C4-2B (cell line): ENCODE results near the gene DTD2.

Source experiments
- H3K27ac ChIP-seq: fragments of 450-650 bp; 2 replicates; pipeline ENCODE4 v1.5.1; 2017
- ZFX ChIP-seq: fragments of 450-650 bp; IDR thresholded peaks from 2 replicates; pipeline ENCODE4 v1.6.1; 2017
- TF ChIP-seq, protein P1 (sequence below): fragments of 450-650 bp; conservative IDR thresholded peaks from 2 replicates; pipeline ENCODE4 v1.5.1; 2017; ENCODE audit warnings: mild to moderate bottlenecking

DTD2 gene

DNA sequence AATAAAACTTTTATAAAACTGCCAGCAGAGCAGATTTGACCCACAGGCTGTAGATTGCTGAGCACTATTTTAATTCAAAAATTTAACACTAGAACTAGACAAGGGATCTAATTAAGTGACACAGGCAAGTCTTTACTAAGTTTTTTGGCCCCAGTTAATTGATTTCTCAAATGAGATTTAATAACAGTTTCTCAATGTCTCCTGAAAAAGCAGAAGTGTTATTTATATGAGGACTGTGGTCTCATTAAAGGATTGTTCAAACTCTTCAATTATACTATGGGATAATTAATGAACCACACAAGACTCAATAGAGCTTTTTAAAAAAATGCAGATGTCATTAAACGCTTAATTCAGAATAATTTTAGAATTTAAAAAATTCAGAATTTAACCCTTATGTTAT lies 38.9 kb downstream of the DTD2 start:
- H3K27ac ChIP-seq: no peak overlapping the region
- no peak for TF ChIP-seq ZFX
- TF ChIP-seq, protein P1, sequence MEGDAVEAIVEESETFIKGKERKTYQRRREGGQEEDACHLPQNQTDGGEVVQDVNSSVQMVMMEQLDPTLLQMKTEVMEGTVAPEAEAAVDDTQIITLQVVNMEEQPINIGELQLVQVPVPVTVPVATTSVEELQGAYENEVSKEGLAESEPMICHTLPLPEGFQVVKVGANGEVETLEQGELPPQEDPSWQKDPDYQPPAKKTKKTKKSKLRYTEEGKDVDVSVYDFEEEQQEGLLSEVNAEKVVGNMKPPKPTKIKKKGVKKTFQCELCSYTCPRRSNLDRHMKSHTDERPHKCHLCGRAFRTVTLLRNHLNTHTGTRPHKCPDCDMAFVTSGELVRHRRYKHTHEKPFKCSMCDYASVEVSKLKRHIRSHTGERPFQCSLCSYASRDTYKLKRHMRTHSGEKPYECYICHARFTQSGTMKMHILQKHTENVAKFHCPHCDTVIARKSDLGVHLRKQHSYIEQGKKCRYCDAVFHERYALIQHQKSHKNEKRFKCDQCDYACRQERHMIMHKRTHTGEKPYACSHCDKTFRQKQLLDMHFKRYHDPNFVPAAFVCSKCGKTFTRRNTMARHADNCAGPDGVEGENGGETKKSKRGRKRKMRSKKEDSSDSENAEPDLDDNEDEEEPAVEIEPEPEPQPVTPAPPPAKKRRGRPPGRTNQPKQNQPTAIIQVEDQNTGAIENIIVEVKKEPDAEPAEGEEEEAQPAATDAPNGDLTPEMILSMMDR: no peak

DNA sequence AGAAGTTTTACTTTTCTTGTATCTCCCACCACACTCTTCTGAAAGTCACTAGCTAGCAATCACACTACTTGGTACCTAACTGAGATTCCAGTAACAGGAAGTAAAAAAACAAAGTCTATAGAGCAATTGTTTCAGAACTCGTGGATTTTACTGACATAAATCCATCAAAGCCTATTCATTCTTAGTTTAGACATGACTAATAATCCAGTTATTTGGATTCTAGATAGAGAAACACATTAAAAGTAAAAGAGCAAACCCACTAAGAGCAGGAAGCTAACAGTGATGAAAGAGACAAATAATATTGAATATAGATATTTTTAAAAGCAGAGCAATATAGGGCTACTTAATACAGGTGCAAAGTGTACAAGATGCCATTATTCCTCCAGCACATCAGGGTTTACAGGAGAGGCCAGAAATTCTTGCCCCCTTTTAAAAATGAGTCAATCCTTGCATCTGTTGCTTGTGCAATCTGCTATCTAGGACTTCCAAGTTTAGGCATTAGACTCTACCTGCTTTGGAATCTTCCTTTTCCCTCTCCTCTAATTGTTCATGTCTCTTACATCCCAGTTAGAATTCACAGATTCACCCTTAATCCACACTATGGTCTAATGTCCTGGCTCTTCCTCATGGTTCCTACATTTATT lies 43.0 kb downstream of the DTD2 start:
- no peak overlapping the region for H3K27ac ChIP-seq
- TF ChIP-seq, protein P1: no peak
- TF ChIP-seq ZFX: no peak

DNA sequence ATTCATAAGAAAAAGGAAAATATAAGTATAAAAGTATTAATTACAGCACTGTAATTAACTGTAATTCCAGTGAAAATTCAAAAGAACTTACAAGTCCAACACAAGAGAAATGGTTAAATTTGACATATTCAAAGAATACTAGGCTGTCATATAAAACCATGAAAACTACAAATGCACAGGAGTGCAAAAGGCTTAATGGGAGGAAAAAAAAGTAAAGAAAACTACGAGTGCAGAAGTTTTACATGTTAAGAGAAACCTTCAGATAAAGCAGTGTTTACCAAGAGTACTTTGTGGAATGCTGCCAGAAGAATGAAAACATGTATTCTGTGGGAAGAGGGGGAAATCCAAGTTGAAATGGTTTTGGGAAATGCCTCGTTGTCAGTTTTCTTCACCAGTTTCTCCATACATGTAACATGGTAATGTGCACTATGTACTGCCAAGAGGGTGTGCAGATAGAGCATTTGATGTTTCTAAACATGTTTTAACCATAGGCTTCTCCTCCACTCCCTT lies 46.0 kb downstream of the DTD2 start:
- no peak overlapping the region for H3K27ac ChIP-seq

DNA sequence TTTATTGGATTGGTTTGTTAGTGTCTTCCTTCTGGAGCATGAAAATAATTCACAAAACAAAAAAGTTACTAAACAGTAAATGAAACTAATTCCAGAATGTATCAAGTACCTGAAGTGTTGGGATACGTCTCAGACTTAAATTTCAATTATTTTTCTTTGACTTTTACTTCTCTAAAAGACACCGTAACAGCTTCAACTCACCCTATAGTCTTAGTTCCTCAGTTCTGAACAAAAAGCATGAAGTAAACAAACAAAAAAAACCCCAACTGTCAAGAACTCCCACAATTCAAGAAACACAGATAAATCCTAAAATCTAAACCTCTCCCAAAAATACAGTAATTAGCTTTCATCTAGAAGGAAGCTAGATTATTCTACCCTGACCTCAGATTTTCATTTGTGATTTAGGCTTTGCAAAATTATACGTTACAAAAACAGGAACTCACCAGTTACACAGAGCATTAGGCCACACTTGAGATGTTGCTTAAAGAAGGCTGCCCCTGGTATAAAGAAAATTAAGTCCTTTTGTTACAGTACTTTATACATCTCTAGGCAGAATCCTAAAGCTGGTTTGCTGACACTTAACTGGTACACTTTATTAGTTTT lies 47.2 kb downstream of the DTD2 start:
- no peak for TF ChIP-seq ZFX
- TF ChIP-seq, protein P1: no peak
- no peak overlapping the region for H3K27ac ChIP-seq

More for the DNA sequence above, 46.0 kb downstream of the DTD2 start:
- no peak for TF ChIP-seq ZFX
- TF ChIP-seq, protein P1: no peak

DNA sequence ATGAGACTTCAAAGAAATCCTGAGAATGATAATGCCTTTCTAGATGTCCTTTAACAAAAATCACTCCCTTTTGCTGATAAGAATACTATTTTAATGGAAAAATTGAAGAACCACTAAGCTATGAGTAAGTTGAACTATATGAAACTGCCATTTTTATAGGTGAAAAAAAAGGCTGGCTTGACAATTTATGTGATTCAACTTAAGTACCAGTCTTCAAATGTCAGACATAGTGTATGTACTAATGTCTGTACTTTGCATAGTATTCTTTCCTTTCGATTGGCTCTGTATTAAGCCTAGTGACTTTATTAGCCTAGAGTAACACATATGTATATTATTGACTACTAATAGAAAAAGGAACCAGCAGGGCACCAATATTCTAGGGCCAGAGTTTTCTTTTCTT lies 48.9 kb downstream of the DTD2 start:
- no peak overlapping the region for H3K27ac ChIP-seq
- TF ChIP-seq ZFX: no peak
- TF ChIP-seq, protein P1: no peak

DNA sequence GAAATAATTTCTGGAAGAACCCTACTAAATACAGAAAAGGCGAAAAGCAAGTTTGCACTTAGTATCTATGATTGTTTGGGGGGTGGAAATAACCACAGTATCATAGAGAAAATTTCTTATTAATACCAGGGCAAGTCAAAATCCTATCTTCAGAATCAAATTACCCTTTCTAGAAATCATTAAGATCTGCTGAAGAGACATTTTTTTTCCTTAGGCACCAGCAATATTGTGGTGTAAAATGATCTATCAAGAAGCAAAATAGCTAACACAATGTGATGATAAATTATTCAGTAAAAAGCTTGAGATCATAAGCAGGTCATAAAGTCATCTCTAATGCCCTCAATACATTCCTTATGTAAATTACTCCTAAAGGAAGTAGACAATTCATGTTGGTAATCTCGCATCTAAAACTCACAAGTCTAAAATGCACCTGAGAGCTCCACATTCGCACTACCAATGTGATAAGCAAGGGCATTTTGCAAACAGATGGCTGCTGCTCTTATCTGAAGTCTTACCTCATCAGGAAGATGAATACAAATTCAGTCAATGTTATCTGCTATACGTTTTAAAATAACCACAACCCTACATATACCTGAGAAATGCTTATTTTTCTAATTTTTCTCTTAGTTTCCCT lies 51.6 kb downstream of the DTD2 start:
- no peak overlapping the region for H3K27ac ChIP-seq
- TF ChIP-seq, protein P1: no peak

DNA sequence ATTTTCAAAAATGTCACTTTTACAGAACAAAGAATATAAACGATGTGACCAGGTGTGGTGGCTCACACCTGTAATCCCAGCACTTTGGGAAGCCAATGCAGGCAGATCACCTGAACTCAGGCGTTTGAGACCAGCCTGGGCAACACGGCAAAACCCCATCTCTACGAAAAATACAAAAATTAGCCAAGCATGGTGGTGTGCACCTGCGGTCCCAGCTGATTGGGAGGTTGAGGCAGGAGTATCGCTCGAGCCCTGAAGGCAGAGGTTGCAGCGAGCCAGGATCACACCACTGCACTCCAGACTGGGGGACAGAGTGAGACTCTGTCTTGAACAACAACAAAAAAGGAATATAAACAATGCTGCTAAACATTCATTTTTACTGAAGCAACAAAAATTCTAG lies 52.2 kb downstream of the DTD2 start:
- H3K27ac ChIP-seq: no peak overlapping the region
- TF ChIP-seq, protein P1: no peak
- no peak for TF ChIP-seq ZFX
